Vagina (tissue), 2 donors: Measurements from ENCODE around the gene CSRNP2.

Experiments used
- POLR2A ChIP-seq, 2 donors: fragments of 450-650 bp; IDR thresholded peaks; one replicate each; pipeline ENCODE4 v1.6.1; 2017; ENCODE audit warnings: antibody characterized with exemption in 2 of 2, mild to moderate bottlenecking in 2 of 2, moderate library complexity in 2 of 2
- POLR2AphosphoS5 ChIP-seq, 2 donors: sonication (generic); formaldehyde crosslinking; IDR thresholded peaks; one replicate each; pipeline ENCODE4 v1.9.0; 2017; ENCODE audit warnings: antibody characterized with exemption in 2 of 2, mild to moderate bottlenecking in 2 of 2, low read depth in 1 of 2; ENCODE audit not compliant: insufficient read depth in 1 of 2
- TF ChIP-seq, protein P1 (sequence below), 3 experiments: fragments of 450-650 bp in 2 of 3; fragments of 200-600 bp in 1 of 3; sonication (generic) in 1 of 3; IDR thresholded peaks; one replicate each; pipeline ENCODE4 v1.5.1; 2017 to 2019; ENCODE audit warnings: antibody characterized with exemption in 3 of 3, mild to moderate bottlenecking in 2 of 3, moderate library complexity in 2 of 3

DNA sequence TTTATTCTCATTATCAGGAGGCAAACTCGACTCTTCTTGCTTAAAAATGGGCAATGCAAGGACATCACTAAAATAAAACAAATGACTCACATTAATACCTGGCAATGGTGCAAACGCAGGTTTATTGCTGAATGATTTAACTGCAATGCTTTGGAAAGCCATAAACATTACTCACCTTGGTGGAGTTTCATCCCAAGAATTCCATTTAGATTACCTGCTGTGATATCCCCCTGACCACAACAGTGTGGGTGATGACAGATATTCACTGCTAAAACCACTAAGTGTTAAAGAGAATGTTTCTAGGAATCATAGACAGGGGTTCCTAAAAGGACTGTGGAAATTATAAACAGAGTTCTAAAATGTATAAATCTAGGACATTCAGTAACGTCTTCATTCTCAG is 35.3 kb upstream of the CSRNP2 start:
- TF ChIP-seq, protein P1, sequence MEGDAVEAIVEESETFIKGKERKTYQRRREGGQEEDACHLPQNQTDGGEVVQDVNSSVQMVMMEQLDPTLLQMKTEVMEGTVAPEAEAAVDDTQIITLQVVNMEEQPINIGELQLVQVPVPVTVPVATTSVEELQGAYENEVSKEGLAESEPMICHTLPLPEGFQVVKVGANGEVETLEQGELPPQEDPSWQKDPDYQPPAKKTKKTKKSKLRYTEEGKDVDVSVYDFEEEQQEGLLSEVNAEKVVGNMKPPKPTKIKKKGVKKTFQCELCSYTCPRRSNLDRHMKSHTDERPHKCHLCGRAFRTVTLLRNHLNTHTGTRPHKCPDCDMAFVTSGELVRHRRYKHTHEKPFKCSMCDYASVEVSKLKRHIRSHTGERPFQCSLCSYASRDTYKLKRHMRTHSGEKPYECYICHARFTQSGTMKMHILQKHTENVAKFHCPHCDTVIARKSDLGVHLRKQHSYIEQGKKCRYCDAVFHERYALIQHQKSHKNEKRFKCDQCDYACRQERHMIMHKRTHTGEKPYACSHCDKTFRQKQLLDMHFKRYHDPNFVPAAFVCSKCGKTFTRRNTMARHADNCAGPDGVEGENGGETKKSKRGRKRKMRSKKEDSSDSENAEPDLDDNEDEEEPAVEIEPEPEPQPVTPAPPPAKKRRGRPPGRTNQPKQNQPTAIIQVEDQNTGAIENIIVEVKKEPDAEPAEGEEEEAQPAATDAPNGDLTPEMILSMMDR (IDR thresholded peaks at IDR 0.05), result no peak
- TF ChIP-seq POLR2A (IDR thresholded peaks at IDR 0.05) (no peak), POLR2AphosphoS5 (IDR thresholded peaks at IDR 0.05; ENCODE audit: insufficient read depth in 1 of 2, low read depth in 1 of 2) (no peak)
